CD4-positive, alpha-beta memory T cell (primary cell): ENCODE results near the gene RILPL1. TPM values are rescaled to one million over a fixed set of nuclear protein-coding genes. Genes with fewer than 3 reads are reported as not detected.
"Not testable (repeated sequence)": the region's sequence is repeated elsewhere in the genome, so short reads cannot be mapped to it uniquely, and the experiment has no call there.

Experiments used
- CTCF ChIA-PET: fragments of 350-600 bp; sonication (Branson Sonifier 250); formaldehyde crosslinking; loops from one replicate; lab custom pipeline; 2021; ENCODE audit warnings: inconsistent platforms; ENCODE audit not compliant: partially characterized antibody; lab: Charles Lee
- POLR2A ChIA-PET: fragments of 350-600 bp; sonication (Branson Sonifier 250); formaldehyde crosslinking; loops from one replicate; lab custom pipeline; 2021; ENCODE audit not compliant: partially characterized antibody; lab: Charles Lee
- DNase-seq, 5 donors: peaks; one replicate each; pipeline versions ENCODE4 v3.0.0 to v3.0.0-alpha.2; 2020 to 2022; ENCODE audit warnings: mixed read lengths in 1 of 5
- H3K27ac ChIP-seq: one replicate; pipeline ENCODE4 v1.7.0; 2013; ENCODE audit warnings: low read depth, low read length
- H3K27me3 ChIP-seq: 2 replicates; pipeline ENCODE4 v1.7.0; 2013; ENCODE audit warnings: mild to moderate bottlenecking, low read length, moderate library complexity; ENCODE audit not compliant: insufficient read depth
- H3K36me3 ChIP-seq: 2 replicates; pipeline ENCODE4 v1.7.0; 2013; ENCODE audit warnings: mild to moderate bottlenecking, low read length, moderate library complexity; ENCODE audit not compliant: insufficient read depth
- H3K4me1 ChIP-seq: 2 replicates; pipeline ENCODE4 v1.7.0; 2013; ENCODE audit warnings: mild to moderate bottlenecking, low read length, moderate library complexity; ENCODE audit not compliant: insufficient read depth
- H3K4me3 ChIP-seq, 2 donors: one replicate each; pipeline ENCODE4 v1.7.0; 2013; ENCODE audit warnings: low read length in 2 of 2, mild to moderate bottlenecking in 1 of 2
- H3K9me3 ChIP-seq, 2 donors: one replicate each; pipeline ENCODE4 v1.7.0; 2013; ENCODE audit warnings: low read length in 2 of 2, control low read depth in 1 of 2; ENCODE audit not compliant: control insufficient read depth in 1 of 2
- H3K27ac Mint-ChIP-seq, 7 donors: one replicate each; pipeline ENCODE4 v1.8.0; 2020 to 2021; ENCODE audit warnings: mixed read lengths in 7 of 7, mild to moderate bottlenecking in 6 of 7, inconsistent platforms in 3 of 7, moderate library complexity in 3 of 7
- H3K27me3 Mint-ChIP-seq, 2 donors: one replicate each; pipeline ENCODE4 v1.8.0; 2020 to 2021; ENCODE audit warnings: mixed read lengths in 2 of 2
- H3K36me3 Mint-ChIP-seq, 2 donors: one replicate each; pipeline ENCODE4 v1.8.0; 2020 to 2021; ENCODE audit warnings: mixed read lengths in 2 of 2, inconsistent platforms in 1 of 2, mild to moderate bottlenecking in 1 of 2
- H3K4me1 Mint-ChIP-seq, 4 donors: one replicate each; pipeline ENCODE4 v1.8.0; 2020 to 2021; ENCODE audit warnings: mixed read lengths in 4 of 4, mild to moderate bottlenecking in 1 of 4
- H3K4me3 Mint-ChIP-seq, 8 donors: one replicate each; pipeline ENCODE4 v1.8.0; 2020 to 2021; ENCODE audit warnings: mixed read lengths in 8 of 8, mild to moderate bottlenecking in 7 of 8, moderate library complexity in 6 of 8, inconsistent platforms in 3 of 8
- H3K9me3 Mint-ChIP-seq, 8 donors: one replicate each; pipeline ENCODE4 v1.8.0; 2020 to 2021; ENCODE audit warnings: mixed read lengths in 8 of 8, mild to moderate bottlenecking in 5 of 8, inconsistent platforms in 3 of 8, moderate library complexity in 1 of 8
- intact Hi-C: fragments of 100-400 bp; cut with micrococcal nuclease; formaldehyde crosslinking; loops from one replicate; pipeline ENCODE4 v1.15.1; 2023
- polyA plus RNA-seq, 2 donors: library from polyadenylated mRNA; unstranded; fragments of 300-500 nt; fragmentation: Illumina TruSeq; gene quantifications; one replicate each; pipeline ENCODE4 v1.2.3, GENCODE V29; 2021
- total RNA-seq, 2 experiments: library from RNA; stranded (reverse); gene quantifications; one replicate each; pipeline ENCODE4 v1.2.3, GENCODE V29; 2021

RILPL1 gene
- total and polyA plus RNA-seq, 4 experiments from 2014 or later, result 0.54 to 8.5 (median 8.1) TPM; not detected in 1

DNA sequence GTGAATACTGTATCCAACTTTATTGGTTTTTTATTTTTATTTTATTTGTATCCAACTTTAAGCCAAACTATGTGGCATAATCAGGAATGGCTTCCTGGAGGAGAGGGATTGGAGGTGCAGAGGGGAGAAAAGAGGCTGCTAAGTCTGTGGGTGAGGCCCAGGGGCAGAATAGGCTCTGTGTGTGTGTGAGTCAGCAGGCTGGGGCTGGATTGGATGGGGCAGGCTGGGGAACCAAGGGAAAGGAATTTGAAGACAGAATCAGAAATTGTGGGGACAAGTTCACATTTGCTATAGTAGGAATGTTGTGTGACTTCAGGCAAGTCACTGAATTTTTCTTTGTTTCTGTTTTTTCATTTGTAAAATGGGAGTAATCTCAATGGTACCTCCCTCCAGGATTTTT lies 12.8 kb upstream of the RILPL1 start:
- Histone ChIP-seq H3K27me3 (no peaks in the 10 kb centered on the region), H3K9me3 (no peaks in the 10 kb centered on the region), H3K27ac (no peak overlapping the region), H3K4me1 (no peaks in the 10 kb centered on the region), H3K4me3 (no peak overlapping the region), H3K36me3 (no peaks in the 10 kb centered on the region)
- H3K9me3 Mint-ChIP-seq, result no peaks in the 10 kb centered on the region
- H3K27ac Mint-ChIP-seq, result peak overlapping the region in 1 of 7 donors; percentile 47
- CTCF ChIA-PET, result no interaction called here
- DNase-seq, result no peak
- no peaks in the 10 kb centered on the region for H3K36me3 Mint-ChIP-seq
- intact Hi-C loops, result no loop called here
- POLR2A ChIA-PET, result no interaction called here
- peaks cover 2 to 3% of the 10 kb centered on the region in 2 donors for H3K27me3 Mint-ChIP-seq
- H3K4me3 Mint-ChIP-seq, result no peak overlapping the region
- no peaks in the 10 kb centered on the region for H3K4me1 Mint-ChIP-seq

- CTCF ChIA-PET, result no interaction called here
- Mint-ChIP-seq H3K36me3 (no peaks in the 10 kb centered on the region), H3K4me3 (no peak overlapping the region), H3K27me3 (no peaks in the 10 kb centered on the region), H3K27ac (no peak overlapping the region), H3K4me1 (no peaks in the 10 kb centered on the region), H3K9me3 (no peaks in the 10 kb centered on the region)
- Histone ChIP-seq H3K9me3 (no peaks in the 10 kb centered on the region), H3K27me3 (no peaks in the 10 kb centered on the region), H3K4me1 (no peaks in the 10 kb centered on the region), H3K36me3 (no peaks in the 10 kb centered on the region), H3K4me3 (no peak overlapping the region), H3K27ac (no peak overlapping the region)
- POLR2A ChIA-PET, result no interaction called here
- no peak for DNase-seq
- intact Hi-C loops, result no loop called here
These were observed 10.0 kb upstream of the RILPL1 start for GRCh38 chr12:123543541-123543940.

DNA sequence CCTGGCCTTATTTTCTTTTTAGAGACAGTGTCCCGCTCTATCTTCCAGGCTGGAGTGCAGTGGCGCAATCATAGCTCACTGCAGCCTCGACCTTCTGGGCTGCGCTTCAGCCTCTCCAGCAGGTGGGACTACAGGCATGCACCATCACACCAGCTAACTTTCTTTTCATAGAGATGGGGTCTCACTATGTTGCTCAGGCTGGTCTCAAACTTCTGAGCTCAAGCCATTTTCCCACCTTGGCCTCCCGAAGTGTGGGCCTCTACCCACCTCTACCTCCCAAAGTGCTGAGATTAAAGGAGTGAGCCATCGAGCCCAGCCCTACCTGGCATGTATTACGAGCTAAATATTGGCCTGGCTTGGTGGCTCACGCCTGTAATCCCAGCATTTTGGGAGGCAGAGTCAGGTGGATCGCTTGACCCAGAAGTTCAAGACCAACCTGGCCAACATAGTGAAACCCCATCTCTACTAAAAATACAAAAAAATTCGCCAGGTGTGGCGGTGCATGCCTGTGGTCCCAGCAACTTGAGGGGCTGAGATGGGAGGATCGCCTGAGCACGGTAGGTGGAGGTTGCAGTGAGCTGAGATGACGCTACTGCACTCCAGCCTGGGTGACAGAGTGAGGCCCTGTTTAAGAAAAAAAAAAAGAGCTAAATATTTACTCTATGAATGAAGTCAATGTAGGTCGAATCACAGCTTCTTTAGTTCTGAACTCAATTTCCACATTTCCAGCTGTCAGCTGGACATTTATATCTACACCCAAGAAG lies 7.6 kb upstream of the RILPL1 start:
- Mint-ChIP-seq H3K9me3 (no peaks in the 10 kb centered on the region), H3K4me3 (no peak overlapping the region), H3K36me3 (no peaks in the 10 kb centered on the region), H3K27ac (no peak overlapping the region), H3K4me1 (no peaks in the 10 kb centered on the region), H3K27me3 (no peaks in the 10 kb centered on the region)
- Histone ChIP-seq H3K4me1 (no peaks in the 10 kb centered on the region), H3K9me3 (no peaks in the 10 kb centered on the region), H3K4me3 (no peak overlapping the region), H3K27me3 (no peaks in the 10 kb centered on the region), H3K36me3 (no peaks in the 10 kb centered on the region), H3K27ac (no peak overlapping the region)
- DNase-seq, result no peak
- CTCF ChIA-PET, result no interaction called here
- POLR2A ChIA-PET, result no interaction called here
- intact Hi-C loops, result no loop called here

DNA sequence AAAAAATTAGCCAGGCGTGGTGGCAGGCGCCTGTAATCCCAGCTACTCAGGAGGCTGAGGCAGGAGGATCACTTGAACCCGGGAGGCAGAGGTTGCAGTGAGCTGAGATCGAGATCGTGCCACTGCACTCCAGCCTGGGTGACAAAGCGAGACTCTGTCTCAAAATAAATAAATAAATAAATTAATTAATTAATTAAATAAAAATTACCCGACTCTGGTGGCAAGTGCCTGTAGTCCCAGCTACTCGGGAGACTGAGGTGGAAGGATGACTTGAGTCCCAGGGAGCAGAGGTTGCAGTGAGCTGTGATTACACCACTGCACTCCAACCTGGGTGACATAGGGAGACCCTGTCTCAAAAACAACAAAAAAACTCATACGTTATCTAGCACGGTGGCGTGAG lies 2.4 kb upstream of the RILPL1 start:
- intact Hi-C loops, result loop anchor here (2.0 to 10.0 kb wide), 2 partner anchors 47 to 61 kb away; no protein-coding TSS in a partner anchor
- H3K36me3 Mint-ChIP-seq, DNase-seq, H3K9me3 Mint-ChIP-seq, CTCF ChIA-PET, H3K27me3 ChIP-seq, H3K27ac ChIP-seq, H3K9me3 ChIP-seq, H3K27ac Mint-ChIP-seq, H3K4me3 ChIP-seq, H3K36me3 ChIP-seq, H3K27me3 Mint-ChIP-seq: not testable (repeated sequence)
- POLR2A ChIA-PET, result interaction anchor here (0.7 kb wide), 1 partner anchor 176 kb away, joined by 3 read pairs; no protein-coding TSS in a partner anchor
- peaks cover 10 to 25% (median 13%) of the 10 kb centered on the region in 4 donors for H3K4me1 Mint-ChIP-seq
- H3K4me3 Mint-ChIP-seq, result peak overlapping the region in 7 of 8 donors; percentile 22 to 68 (median 43)
- peaks cover 20% of the 10 kb centered on the region for H3K4me1 ChIP-seq

DNA sequence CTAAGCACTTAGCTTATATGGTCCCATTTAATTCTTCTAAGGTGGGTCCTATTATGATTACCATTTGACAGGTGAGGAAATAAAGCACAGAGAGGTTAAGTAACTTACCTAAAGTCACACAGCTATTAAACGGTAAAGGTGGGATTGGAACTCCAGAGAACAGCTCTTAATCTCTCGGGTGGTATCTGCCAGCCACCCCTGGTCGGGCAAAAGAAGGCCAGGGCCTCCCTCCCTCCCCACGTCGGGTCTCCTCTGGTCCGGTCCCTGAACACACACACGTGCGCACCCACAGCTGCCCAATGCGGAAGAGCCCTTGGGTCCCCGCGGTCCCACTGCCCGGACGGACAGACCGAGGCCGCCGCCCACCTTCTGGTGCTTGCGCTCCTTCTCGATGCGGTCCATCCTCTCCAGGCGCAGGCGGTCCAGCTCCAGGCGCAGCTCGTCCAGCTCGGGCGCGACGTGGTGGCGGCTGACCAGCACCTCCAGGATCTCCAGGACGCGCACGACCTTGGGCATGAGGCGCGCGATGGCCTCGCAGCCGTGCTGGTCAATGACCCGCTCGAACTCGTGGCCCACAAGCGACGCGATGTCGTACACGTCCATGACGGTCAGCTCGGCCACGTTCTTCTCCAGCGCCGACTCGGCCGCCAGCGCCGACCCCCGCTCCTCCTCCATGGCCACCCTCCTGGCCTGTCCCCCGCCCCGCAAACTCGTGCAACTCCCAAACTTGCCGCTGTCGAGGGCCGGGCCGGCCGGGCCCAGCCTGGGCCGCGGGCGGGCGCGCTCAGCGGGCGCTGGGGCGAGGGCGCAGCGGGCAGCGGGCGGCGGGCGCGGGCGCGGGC lies 490 bp downstream of the RILPL1 start:
- Mint-ChIP-seq H3K27me3 (no peaks in the 10 kb centered on the region), H3K36me3 (peaks cover 3 to 4% of the 10 kb centered on the region in 2 donors), H3K4me3 (peak overlapping the region; percentile 84 to 91 (median 87)), H3K27ac (peak overlapping the region in 6 of 7 donors; percentile 30 to 82 (median 68)), H3K4me1 (peaks cover 11 to 31% (median 17%) of the 10 kb centered on the region in 4 donors), H3K9me3 (no peaks in the 10 kb centered on the region)
- intact Hi-C loops, result loop anchor here (10.0 kb wide), 1 partner anchor 58 kb away; no protein-coding TSS in a partner anchor
- Histone ChIP-seq H3K36me3 (no peaks in the 10 kb centered on the region), H3K4me3 (peak overlapping the region; percentile 29 to 51), H3K4me1 (peaks cover 20% of the 10 kb centered on the region), H3K9me3 (no peaks in the 10 kb centered on the region), H3K27ac (peak overlapping the region; percentile 11), H3K27me3 (no peaks in the 10 kb centered on the region)
- no peak for DNase-seq
- POLR2A ChIA-PET, result interaction anchor here (0.9 to 2.1 kb wide), 9 partner anchors 43 to 145 kb away, joined by 3 to 14 read pairs (median 4); partner anchors contain the start of genes DDX55, RILPL2, SNRNP35 and TMED2
- CTCF ChIA-PET, result interaction anchor here (0.5 to 1.6 kb wide), 9 partner anchors 10 to 103 kb away, joined by 3 to 4 read pairs (median 3); no protein-coding TSS in a partner anchor

- ChIA-PET POLR2A (interaction anchor here (1.0 to 2.1 kb wide), 5 partner anchors 44 to 144 kb away, joined by 3 to 14 read pairs (median 3); partner anchors contain the start of genes SNRNP35 and TMED2), CTCF (interaction anchor here (0.8 to 1.6 kb wide), 6 partner anchors 9 to 75 kb away, joined by 3 to 4 read pairs (median 3); no protein-coding TSS in a partner anchor)
- H3K27ac Mint-ChIP-seq, result peak overlapping the region in 2 of 7 donors; percentile 74 to 88
- Histone ChIP-seq H3K27me3 (no peaks in the 10 kb centered on the region), H3K4me1 (peaks cover 20% of the 10 kb centered on the region), H3K36me3 (no peaks in the 10 kb centered on the region), H3K9me3 (no peaks in the 10 kb centered on the region), H3K27ac (no peak overlapping the region), H3K4me3 (no peak overlapping the region)
- DNase-seq, result no peak
- H3K36me3 Mint-ChIP-seq, result peaks cover 3 to 4% of the 10 kb centered on the region in 2 donors
- H3K27me3 Mint-ChIP-seq, result no peaks in the 10 kb centered on the region
- intact Hi-C loops, result loop anchor here (10.0 kb wide), 1 partner anchor 57 kb away; no protein-coding TSS in a partner anchor
- no peaks in the 10 kb centered on the region for H3K9me3 Mint-ChIP-seq
- H3K4me3 Mint-ChIP-seq, result peak overlapping the region; percentile 84 to 91 (median 87)
- peaks cover 11 to 31% (median 17%) of the 10 kb centered on the region in 4 donors for H3K4me1 Mint-ChIP-seq
These were observed 1.5 kb downstream of the RILPL1 start for GRCh38 chr12:123532019-123532418.
